ENCODE results near the gene ZDHHC1.

ZDHHC1 gene

DNA sequence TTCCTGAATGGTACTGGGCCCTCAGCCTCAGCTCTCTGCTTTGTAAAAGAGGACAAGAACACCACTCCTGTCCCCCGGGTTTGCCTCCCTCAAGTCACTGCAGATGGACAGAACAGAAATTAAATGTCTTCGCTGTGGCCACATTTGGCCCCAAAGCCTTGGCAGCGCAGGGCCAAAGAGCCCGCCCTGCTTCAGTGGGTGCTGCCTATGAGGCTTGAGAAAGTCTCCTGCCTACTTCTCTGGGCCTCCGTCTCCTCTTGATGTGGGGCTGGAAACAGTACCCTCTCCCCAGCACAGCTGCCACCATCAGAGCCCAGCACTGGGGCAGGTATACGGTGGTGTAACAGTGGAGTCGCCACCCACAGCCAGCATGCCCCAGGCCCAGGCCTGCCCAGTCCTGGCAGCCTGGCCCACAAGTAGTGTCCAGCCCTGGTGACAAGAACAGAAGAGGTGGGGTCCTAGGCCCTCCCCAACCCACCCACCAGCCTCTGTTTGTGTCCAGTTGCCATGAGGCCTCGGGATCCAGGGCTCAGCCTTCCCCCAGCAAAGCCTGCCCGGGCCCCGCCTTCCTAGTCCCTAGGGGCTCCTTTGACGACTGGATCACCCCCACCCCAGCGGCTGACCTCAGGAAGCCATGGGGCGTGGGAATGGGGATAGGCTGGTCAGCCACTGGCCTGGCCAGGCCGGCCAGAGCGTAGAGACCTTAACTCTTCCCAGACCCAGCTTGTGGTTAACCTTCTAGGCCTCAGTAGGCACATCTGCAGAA is 19.1 kb downstream of the ZDHHC1 start:
- no peaks in the 10 kb centered on the region for H3K27me3 ChIP-seq (ENCODE audit: insufficient read depth, low read length, poor library complexity, severe bottlenecking)
- no peaks in the 10 kb centered on the region for H3K9me3 ChIP-seq (ENCODE audit: insufficient read depth, low read depth, low read length)
- H3K4me3 ChIP-seq (ENCODE audit: low read length, poor library complexity, severe bottlenecking), result no peak overlapping the region
- TF ChIP-seq EZH2phosphoT487 (IDR thresholded peaks at IDR 0.05; ENCODE audit: borderline replicate concordance), result no peak
- TF ChIP-seq, protein P1, sequence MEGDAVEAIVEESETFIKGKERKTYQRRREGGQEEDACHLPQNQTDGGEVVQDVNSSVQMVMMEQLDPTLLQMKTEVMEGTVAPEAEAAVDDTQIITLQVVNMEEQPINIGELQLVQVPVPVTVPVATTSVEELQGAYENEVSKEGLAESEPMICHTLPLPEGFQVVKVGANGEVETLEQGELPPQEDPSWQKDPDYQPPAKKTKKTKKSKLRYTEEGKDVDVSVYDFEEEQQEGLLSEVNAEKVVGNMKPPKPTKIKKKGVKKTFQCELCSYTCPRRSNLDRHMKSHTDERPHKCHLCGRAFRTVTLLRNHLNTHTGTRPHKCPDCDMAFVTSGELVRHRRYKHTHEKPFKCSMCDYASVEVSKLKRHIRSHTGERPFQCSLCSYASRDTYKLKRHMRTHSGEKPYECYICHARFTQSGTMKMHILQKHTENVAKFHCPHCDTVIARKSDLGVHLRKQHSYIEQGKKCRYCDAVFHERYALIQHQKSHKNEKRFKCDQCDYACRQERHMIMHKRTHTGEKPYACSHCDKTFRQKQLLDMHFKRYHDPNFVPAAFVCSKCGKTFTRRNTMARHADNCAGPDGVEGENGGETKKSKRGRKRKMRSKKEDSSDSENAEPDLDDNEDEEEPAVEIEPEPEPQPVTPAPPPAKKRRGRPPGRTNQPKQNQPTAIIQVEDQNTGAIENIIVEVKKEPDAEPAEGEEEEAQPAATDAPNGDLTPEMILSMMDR (conservative IDR thresholded peaks at IDR 0.05; ENCODE audit: low read length), result no peak
- no peaks in the 10 kb centered on the region for H3K36me3 ChIP-seq (ENCODE audit: insufficient read depth, low read length)
- no peak overlapping the region for H2AFZ ChIP-seq (ENCODE audit: low read length)
- no peaks in the 10 kb centered on the region for H3K9me2 ChIP-seq (replicated peaks; ENCODE audit: low read depth, low read length)
- H4K20me1 ChIP-seq (ENCODE audit: insufficient read depth, low read length, poor library complexity, severe bottlenecking), result no peaks in the 10 kb centered on the region
- H3K79me2 ChIP-seq (ENCODE audit: insufficient read depth, low read length), result no peaks in the 10 kb centered on the region
- no peaks in the 10 kb centered on the region for H3F3A ChIP-seq (ENCODE audit: low read depth)
- H3K4me2 ChIP-seq (ENCODE audit: low read depth, low read length, poor library complexity, severe bottlenecking), result no peak overlapping the region
- no peaks in the 10 kb centered on the region for H3K4me1 ChIP-seq (ENCODE audit: insufficient read depth, low read length, poor library complexity, severe bottlenecking)
- H3K9ac ChIP-seq (ENCODE audit: low read depth, low read length, poor library complexity, severe bottlenecking), result no peak overlapping the region

DNA sequence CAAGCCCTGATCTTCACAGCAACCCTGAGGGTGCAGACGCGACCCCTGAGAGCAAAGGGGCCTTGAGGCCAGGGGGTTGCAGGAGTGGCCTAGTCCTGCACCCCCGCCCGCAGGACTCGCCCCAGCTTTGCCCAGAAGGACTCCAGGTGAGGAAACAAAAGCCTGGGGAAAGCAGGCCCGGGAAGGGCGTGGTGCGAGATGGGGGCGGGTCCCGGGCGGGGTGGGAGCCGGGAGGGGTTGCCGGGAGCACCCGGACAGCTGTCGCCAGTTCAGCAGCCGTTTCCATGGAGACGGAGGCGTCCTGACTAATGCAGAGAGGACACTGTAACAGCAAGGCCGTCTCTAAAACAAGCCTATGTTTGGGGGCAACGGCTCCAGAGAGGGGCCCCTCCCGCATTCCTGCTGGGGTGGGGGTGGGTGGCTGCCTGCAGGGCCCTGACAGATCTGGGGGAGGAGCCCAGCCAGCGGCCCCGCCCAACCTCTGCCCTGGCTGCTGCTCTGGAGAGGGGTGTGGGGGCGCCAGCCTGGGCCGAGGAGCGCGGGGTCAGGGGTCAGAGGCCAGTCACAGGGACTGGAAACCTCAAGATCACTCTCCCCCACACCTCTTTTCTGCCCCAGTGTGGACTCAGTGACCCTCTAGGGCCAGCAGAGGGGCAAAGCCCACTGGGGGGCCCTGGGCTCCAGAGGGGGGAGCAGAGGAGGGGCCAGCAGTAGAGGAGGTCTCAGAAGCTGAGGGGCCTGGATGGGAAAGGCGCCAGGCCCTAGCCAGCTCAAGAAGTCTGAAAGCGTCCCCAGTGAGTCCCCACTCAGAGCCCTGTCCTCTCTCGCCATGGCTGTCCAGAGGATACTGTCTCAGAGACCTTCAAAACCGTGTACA is 19.9 kb downstream of the ZDHHC1 start:
- no peak overlapping the region for H3K4me2 ChIP-seq (ENCODE audit: low read depth, low read length, poor library complexity, severe bottlenecking)
- H3K4me3 ChIP-seq (ENCODE audit: low read length, poor library complexity, severe bottlenecking), result no peak overlapping the region
- TF ChIP-seq, protein P1 (conservative IDR thresholded peaks at IDR 0.05; ENCODE audit: low read length), result no peak
- no peak for TF ChIP-seq EZH2phosphoT487 (IDR thresholded peaks at IDR 0.05; ENCODE audit: borderline replicate concordance)
- no peaks in the 10 kb centered on the region for H3F3A ChIP-seq (ENCODE audit: low read depth)
- no peaks in the 10 kb centered on the region for H3K9me2 ChIP-seq (replicated peaks; ENCODE audit: low read depth, low read length)
- H2AFZ ChIP-seq (ENCODE audit: low read length), result no peak overlapping the region
- H3K4me1 ChIP-seq (ENCODE audit: insufficient read depth, low read length, poor library complexity, severe bottlenecking), result no peaks in the 10 kb centered on the region
- no peaks in the 10 kb centered on the region for H3K9me3 ChIP-seq (ENCODE audit: insufficient read depth, low read depth, low read length)
- no peaks in the 10 kb centered on the region for H3K36me3 ChIP-seq (ENCODE audit: insufficient read depth, low read length)
- no peaks in the 10 kb centered on the region for H3K79me2 ChIP-seq (ENCODE audit: insufficient read depth, low read length)
- H4K20me1 ChIP-seq (ENCODE audit: insufficient read depth, low read length, poor library complexity, severe bottlenecking), result no peaks in the 10 kb centered on the region
- H3K27me3 ChIP-seq (ENCODE audit: insufficient read depth, low read length, poor library complexity, severe bottlenecking), result no peaks in the 10 kb centered on the region
- no peak overlapping the region for H3K9ac ChIP-seq (ENCODE audit: low read depth, low read length, poor library complexity, severe bottlenecking)

DNA sequence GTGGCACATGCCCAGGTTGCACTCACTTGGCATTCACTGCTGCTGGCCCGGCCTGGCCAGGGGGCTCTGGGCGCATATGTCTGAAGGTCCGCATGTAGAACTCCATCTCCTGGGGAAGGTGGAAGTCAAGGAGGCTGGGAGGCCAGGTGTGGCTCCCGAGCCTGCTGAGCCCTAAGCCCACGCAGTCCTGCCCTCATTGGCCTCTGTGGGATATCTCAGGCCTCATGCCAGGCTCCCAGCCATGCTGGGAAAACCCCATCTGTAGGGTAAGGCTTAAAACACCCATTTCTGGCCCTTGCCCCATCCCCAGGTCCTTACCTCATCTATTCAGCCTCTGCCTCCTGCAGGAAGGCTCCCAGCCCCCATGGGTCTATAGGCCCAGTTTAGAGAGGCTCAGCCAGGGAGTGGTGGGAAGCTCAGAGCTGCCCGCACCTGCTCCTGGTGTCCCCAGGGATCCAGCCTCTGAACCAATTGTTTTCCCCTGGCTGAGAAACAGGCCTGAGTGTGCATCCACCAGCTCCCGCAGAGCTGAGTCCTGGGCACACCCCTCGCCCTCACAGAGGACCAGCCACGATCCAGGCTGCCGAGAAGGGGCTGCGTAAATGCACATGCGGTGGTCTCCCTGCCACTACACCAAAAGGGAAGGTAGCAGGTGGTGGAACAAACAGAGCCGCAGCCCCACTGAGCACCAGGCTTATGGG is 20.7 kb downstream of the ZDHHC1 start:
- Histone ChIP-seq H3K4me2 (ENCODE audit: low read depth, low read length, poor library complexity, severe bottlenecking) (no peak overlapping the region), H3K36me3 (ENCODE audit: insufficient read depth, low read length) (no peaks in the 10 kb centered on the region), H3K4me1 (ENCODE audit: insufficient read depth, low read length, poor library complexity, severe bottlenecking) (no peaks in the 10 kb centered on the region), H3K9ac (ENCODE audit: low read depth, low read length, poor library complexity, severe bottlenecking) (no peak overlapping the region), H3K27me3 (ENCODE audit: insufficient read depth, low read length, poor library complexity, severe bottlenecking) (no peaks in the 10 kb centered on the region), H4K20me1 (ENCODE audit: insufficient read depth, low read length, poor library complexity, severe bottlenecking) (no peaks in the 10 kb centered on the region), H3K4me3 (ENCODE audit: low read length, poor library complexity, severe bottlenecking) (no peak overlapping the region), H2AFZ (ENCODE audit: low read length) (no peak overlapping the region), H3K9me2 (replicated peaks; ENCODE audit: low read depth, low read length) (no peaks in the 10 kb centered on the region), H3K79me2 (ENCODE audit: insufficient read depth, low read length) (no peaks in the 10 kb centered on the region), H3F3A (ENCODE audit: low read depth) (no peaks in the 10 kb centered on the region), H3K9me3 (ENCODE audit: insufficient read depth, low read depth, low read length) (no peaks in the 10 kb centered on the region)
- no peak for TF ChIP-seq EZH2phosphoT487 (IDR thresholded peaks at IDR 0.05; ENCODE audit: borderline replicate concordance)
- TF ChIP-seq, protein P1 (conservative IDR thresholded peaks at IDR 0.05; ENCODE audit: low read length), result no peak

Measured in Loucy (cell line).